ENCODE measurements around the gene FAM20A.
"Not testable (repeated sequence)": the region's sequence is repeated elsewhere in the genome, so short reads cannot be mapped to it uniquely, and the experiment has no call there.

Gene FAM20A

DNA sequence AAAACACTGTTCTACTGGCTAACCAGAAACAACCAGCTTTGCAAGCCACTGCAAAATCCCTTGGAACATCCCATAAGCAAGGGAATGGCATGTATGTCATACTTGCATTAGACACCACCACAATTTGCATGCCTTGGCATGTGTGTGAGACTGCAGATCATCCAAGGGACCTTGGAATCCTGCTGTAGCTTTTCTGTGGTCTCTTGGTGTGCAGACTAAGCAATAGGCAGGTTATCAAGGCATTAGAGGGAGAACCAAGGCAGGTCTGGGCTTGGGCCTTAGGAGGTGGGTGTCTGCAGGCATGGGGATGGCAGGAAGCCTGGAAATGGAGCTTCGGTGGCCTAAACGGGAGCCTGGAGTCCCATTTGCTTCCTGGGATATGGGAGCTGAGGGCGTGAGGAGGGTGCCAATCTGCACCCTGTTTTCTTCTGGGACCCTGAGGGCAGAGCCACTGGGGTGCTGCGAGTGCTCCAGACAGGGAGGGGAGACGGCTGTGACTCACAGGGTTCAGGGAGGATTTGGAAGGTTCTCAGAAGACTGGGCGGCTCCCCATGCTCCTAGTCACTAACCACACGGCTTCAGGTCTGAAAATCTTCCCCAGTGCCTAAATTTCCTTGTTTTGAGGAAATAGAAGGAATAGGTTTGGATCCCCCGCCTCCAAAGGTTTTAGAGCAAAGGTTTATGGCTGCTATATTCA, 36.6 kb downstream of the FAM20A start:
- no peak for DNase-seq

DNA sequence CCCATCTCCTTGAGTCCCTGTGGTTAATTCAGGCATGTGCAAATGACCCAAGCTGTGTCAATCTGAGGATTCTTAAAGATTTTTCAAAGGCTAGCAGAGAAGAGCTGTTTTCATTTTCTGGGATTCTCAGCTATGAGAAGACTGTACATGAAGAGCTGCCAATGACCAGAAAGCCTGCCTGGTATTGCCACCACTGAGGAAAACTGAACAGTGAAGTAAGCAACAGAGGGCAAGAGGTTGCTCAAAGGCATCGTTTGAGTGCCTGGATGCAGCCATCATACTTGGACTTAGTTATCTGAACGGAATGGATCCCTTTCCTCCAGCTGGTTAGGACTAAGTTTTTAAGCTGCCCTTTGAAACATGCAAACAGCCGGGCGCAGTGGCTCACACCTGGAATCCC, 38.4 kb downstream of the FAM20A start:
- no peak for DNase-seq

DNA sequence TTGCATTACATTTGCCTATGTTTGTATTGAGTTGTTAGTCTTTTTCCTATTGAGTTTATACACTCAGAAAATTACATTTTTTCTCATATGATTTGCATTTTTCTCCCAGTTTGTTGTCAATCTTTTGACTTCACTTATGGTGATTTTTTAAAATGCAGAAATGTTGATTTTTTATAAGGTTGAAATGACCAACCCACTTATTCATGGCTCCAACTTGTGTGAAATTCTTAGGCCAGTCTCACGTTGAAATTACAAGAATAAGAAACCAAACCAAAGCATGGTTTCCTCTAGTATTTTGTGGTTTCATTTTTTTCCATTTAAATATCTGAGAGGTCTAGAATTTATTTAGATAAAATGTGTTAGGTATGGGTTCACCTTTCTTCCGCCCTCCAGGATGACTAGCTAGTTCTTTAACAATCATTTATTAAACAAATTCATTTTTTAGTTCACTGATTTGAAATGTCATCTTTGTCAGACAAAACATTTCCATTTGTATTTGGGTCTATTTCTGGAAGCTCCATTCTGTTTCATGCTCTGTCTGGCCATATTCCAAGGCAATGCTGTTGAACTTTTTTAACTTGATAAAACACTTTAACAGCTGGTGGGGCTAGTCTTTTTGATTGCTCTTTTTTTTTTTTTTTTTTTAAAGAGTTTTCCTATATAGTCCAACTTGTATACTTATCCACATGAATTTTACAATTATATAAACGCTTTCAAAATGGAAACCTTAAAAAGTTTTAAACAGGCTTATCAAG, 40.0 kb downstream of the FAM20A start:
- no peak for DNase-seq

DNA sequence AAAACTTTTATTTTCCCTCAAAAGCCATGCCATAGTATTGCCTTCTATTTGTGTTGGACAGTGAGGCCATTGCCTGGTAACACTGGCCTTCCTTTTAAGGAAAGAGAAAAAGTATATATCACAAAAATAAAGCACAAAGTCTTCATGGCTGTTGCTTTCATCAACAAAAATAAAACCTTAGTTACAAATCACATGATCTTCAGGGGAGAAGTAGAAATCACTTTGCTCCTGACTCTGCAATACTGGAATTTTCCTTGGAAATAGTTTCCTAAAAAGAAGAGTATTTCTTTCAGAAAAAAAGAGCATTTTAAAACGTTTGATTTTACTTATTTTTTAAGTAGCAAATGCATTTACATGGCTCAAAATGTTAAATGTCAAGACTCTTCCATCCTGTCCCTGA, 41.9 kb downstream of the FAM20A start:
- DNase-seq, result no peak

DNA sequence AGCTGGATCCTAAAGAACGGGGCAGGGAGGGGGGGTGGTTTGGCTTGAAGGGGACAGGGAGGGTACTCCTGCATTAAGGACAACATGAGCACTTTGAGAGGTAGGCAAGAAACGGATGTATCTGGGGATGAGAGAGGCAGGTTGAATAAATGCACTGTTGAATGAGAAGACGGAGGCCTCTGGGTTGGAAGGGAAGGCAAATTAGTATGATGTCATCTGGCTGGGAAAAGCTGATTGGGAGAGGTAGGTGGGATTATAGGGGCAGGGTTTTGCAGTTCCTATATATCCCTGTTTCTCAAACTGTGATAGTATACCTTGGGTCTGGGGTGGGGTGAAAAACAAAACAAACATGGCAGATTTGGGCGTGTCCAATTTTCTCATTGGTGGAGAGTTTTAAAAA, 44.6 kb downstream of the FAM20A start:
- no peak for DNase-seq

DNA sequence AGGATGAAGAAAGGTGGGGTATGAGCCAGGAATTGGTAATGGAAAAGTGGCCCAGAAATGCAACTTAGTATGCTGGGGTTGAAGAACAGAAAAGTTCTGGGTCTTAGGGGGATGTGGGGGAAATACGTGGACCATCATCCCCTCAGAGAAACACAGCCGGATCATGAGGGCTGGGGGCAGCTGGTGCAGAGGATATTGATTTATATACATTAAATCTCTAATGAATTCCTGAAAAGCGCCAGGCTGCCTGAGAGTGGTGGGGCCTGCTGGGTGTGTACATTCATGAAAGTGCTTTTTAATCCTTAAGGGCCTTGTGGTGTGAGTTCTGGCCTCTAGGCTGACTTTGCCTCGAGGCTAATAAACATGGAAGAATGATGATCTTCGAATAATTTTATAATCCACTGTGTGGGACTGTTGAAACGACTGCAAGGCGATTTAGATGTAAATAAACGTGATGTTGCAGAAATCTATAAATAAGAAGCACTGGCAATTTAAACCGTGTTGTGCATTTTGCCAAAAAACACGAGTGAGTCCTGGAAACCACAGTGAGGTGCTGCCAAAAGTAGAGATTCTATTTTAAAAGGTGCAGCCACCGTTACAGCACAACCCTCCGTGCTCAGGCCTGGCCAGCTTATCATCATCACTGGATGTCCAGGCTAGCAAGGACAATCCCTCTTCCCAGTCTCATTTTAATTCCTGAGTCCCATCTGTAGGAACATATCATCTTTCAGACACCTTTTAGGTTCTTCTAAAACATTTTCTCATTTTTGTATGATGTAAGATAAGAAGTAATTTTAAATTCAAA, 56.9 kb downstream of the FAM20A start:
- no peak for DNase-seq

DNA sequence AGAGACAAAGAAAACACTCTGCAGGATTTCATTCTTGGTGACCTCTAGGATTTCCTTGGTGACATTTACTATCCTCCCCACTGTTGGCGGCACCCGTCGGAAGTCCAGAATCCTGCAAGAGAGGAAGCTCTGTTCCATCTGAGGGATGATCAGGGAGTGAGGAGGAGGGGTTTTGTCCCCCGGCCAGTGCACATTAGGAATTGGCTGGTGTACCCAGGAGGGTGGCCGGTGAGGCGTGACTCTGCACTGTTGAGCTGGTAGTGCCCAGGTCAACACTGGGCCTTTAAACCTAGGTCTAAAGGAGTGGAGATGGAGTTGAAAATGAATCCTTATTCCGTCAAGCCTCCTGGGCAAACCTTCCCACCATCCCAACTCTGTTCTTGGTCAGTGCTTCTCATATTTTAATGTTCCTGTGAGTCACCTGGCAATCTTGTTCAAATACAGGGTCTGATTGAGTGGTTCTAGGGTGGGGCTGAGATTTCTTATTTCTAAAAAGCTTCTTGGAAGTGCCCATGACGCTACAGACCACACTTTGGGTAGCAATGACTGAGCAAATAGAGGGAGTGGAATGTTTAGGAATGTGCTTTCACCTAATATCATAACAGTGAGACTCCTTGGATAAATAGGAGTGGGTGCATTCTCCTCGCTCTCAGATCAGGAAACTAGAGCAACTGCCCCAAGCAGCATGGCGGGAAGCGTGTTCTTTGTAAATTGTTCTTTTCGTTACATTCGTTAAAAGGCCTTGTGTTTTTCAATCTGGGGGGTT, 58.3 kb downstream of the FAM20A start:
- no peak for DNase-seq

DNA sequence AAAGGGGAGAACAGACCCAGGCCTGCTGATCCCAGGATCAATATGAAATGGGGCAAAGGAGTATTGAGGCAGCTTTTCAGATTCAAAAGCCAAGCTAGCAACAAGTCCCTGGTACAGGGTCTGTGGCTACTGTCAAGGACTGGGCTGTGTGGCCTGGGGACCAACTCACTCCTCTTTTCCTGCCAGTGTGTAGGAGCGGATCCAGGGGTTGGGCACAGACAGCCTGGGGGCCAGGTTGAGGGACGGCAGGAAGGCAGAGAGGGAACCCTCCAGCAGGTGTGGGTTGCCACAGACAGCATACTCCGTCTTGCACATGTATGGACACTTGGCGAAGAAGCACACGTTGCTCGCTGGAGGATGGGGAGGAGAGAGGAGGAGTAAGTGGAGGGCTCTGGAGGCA, 59.4 kb downstream of the FAM20A start:
- DNase-seq, result no peak

DNA sequence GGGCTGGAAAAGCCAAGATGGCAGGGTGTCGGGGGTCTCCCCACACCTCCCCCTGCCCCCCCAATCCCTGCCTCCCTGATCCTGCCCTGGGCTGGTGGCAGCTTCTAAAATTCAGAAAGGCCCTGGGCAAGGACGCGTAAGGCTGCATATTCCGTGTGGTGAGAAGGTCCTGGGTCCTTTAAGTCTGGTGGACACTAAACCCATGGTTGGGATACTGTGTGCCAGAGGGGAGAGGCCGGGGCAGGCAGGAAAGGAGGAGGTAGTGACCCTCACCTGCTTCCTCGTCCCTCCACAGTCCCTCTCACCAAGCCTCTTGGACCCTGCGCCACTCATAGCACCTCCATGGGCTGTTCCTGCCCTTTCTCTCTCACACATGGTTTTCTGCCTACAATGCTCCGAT, 60.2 kb downstream of the FAM20A start:
- no peak for DNase-seq

DNA sequence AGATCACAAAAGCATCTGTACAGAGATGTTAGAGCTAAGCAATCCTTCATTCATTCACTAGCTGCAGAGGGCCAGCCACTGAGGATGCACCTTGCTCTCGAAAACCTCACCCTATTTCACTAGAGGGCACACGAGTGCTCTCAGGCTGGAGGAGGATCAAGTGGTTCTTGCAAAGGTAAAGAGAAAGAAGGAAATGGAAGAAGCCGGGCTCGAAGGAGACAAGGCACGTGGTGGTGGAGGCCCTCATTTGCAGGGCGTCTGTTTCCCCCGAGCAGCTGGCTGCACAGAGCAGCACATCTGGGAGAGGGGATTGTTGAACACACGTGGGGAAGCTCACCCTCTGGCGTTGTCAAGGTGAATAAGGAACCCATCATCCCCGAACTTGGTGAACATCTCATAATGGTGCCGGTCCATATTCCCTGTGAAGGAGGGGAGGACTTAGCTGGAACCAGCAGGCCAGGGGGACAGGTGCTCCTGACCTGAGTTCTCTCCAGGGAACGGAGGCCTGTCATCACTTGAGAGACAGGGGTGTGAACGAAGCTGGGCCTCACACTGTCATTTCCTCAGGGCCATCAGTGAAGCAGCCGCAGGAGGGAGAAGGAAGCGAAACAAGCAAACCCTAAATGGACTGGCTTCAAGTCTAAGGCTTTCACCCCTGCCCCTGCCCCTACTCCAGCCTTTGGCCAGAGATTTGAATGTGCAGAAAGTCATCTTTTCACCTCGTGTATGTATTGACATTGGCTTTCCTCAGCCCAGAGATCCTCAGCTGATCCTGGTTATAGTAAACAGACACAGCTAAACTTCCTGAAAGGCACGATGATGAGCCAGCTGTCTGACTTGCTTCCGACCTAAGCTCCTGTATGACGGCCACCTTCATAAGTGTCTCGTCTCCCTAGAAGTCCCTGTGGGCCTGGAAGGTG, 61.4 kb downstream of the FAM20A start:
- no peak for DNase-seq

DNA sequence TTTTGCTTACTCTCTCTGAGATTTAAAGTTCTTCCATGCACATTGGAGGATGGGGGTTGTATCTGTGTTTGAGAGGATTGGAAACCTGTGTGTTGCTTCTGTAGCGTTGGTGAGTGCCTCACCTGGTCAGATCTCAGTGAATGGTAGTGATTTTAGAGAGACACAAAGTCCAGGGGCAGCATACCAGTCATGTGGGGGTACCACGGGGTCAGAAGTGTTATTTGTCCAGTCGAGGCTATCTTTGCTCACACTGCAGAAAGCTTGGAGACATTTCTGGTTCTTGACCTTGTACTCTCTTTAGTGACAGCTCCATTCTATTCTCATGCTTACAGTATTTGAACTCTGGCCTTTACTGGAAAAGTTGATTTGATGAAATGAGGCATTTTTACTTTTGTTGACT, 65.2 kb downstream of the FAM20A start:
- DNase-seq, result no peak

DNA sequence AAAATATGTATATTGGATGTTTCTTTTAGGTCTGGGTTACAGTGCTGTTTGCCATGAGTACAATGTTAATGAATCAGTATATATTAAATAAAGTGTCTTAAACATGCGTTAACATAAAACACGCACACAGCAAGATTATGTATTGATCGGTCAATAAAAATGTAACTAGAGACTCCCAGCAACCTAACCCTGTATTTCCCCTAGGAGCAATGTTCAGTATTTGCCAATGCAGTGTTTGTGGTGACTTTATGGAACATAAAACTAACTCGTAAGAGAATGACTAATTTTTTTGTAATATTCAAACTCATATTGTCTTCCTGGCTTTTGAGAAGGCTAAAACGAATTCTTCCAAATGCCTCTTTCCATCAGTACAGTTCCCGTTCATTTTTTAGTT, 66.5 kb downstream of the FAM20A start:
- DNase-seq, result no peak

DNA sequence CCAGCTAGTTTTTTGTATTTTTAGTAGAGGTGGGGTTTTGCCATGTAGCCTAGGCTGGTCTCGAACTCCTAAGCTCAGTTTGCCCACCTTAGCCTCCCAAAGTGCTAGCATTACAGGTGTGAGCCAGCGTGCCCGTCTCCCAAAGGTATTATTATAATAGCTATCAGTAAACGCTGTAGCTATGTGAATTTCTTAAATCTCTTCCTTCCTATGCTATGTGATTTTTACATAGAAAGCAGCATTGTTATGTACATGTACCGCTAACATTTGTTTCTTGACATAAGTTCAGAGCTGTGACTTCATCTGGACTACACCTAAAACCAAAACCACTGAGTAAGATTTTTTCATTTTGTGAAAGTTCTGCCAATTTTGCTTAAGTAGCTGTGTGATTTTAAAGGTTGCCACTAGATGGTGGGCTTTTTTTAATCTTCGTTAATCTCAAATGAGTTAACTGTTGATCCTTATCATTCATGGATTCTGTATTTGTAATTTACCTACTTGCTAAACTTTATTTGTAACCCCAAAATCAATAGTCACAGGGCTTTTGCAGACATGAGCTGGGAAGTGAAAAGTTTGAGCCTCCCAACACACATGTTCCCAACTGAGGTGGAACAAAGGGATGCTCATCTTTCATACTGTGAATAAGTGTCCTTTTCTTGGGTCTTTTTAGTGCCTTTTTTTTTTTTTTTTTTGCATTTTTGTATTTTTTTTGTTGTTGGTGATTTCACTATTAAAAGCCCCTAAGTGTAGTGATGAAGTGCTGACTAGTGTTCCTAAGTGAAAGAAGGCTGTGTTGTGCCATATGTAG, 67.1 kb downstream of the FAM20A start:
- DNase-seq, result no peak

DNA sequence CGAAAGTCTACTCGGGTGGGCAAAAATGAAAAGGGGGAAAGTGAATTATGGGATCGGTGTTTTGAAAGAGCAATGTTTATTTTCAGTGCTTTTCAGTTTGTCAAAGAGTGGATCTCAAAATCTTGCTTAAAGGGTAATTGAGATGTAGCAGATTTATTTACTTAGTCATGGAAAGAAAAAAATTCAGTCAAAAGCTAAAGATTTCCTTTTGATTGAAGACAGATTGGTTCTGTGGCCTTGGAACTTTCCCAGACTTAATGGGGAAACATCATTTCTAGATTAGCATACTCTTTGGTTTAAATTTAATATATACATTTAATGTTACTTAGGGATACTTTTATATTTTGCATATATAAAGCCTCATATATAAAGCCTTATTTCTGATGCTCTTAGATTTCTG, 68.3 kb downstream of the FAM20A start:
- no peak for DNase-seq

DNA sequence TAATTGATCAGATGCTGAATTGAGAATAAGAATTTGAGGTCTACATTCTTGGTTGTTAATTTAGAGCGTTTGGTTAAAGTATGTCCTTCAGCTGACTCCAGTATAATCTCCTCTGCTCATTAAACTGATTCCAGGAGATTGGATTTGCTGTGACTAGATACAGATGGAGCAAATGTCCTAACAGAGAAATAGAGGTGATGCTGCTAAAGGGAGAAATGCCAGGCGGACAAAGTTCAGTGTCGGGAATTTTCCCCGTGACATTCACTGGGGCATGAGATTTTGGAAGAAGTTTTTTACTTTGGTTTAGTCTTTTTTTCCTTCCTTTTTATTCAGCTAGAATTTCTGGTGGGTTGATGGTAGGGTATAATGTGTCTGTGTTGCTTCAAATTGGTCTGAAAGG, 69.9 kb downstream of the FAM20A start:
- DNase-seq, result no peak

DNA sequence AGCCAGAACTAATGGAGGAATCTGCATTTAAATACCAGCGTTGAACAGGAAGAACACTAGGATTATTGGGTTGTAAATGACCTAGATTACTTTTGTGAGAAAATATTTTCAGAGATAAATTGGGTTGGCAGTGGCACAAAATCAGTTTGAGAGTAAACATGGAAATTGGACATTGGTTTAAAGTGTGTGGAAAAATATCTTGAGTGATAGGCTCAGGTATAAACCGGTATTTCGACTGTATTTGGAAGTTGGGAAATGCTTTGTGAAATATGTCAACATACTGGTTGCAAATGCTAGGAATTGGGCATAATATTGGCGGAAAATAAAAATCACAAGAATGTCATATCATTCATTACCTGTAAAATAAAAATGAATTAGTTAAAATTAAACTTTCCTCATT, 73.9 kb downstream of the FAM20A start:
- no peak for DNase-seq

DNA sequence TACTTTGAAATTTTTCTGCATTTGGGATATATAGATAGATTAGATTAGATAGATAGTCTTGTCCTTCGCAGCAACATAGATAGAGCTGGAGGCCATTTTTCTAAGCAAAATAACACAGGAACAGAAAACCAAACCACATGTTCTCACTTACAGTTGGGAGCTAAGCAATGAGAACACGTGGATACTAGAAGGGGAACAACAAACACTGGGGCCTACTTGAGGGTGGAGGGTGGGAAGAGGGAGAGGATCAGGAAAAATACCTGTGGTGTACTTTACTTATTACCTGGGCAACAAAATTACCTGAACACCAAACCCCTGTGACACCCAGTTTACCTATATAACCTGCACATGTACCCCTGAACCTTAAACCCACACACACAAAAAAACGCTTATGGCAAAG, 74.6 kb downstream of the FAM20A start:
- DNase-seq, result no peak

DNA sequence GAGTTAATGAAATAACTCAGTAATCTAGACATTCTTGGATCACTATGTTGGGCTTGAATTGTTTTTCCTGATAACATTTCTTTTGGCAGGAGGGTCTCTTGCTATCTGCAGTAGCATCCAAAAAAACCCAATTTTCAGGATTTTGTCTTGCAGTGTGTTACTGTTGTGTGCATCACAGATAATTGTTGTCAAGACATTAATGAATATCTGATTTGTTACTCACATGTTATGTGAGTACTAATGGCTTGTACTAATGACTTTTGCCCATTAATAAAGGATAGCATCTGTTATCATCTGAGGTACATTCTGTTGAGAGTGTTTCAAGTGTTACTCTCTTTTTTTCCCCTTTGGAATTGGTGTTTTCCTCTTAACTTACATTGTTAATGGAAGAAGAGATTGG, 78.9 kb downstream of the FAM20A start:
- DNase-seq, result no peak

DNA sequence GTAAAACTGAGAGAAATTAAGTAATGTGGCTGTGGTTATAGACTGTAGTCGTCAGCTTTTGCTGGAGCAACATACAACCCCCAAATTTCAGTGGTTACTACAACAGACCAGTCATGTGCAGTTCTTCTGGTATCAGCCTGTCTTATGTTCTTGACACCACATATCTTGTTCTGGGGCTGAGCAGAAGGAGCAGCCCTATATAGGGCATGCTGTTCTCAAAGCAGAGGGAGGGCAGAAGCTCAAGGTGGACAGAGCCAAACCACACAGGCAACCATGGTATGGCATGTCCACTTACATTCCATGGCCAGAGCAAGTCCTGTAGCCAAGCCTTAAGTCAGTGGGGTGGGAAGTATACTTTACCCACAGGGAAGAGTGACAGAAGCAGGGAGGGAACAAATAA, 81.3 kb downstream of the FAM20A start:
- DNase-seq, result no peak

DNA sequence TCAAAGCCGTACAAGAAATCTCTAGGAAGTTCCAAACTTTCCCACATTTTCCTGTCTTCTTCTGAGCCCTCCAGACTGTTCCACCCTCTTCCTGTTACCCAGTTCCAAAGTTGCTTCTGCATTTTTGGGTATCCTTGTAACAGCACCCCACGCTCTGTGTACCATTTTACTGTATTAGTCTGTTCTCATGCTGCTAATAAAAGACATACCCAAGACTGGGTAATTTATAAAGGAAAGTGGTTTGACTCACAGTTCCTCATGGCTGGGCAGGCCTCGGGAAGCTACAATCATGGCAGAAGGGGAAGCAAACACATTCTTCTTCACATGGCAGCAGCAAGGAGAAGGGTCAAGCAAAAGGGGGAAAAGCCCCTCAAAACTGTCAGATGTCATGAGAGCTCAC, 82.1 kb downstream of the FAM20A start:
- not testable (repeated sequence) for DNase-seq

Measured in GDM1 (cell line).